Iris pigment epithelial cell (primary cell): Measurements from ENCODE around the gene CPSF4L.
"Not testable (repeated sequence)": the region's sequence is repeated elsewhere in the genome, so short reads cannot be mapped to it uniquely, and the experiment has no call there.

Source experiments
- DNase-seq: peaks from one replicate; pipeline ENCODE4 v3.0.0-alpha.2; 2011; ENCODE audit warnings: low read depth

CPSF4L gene

DNA sequence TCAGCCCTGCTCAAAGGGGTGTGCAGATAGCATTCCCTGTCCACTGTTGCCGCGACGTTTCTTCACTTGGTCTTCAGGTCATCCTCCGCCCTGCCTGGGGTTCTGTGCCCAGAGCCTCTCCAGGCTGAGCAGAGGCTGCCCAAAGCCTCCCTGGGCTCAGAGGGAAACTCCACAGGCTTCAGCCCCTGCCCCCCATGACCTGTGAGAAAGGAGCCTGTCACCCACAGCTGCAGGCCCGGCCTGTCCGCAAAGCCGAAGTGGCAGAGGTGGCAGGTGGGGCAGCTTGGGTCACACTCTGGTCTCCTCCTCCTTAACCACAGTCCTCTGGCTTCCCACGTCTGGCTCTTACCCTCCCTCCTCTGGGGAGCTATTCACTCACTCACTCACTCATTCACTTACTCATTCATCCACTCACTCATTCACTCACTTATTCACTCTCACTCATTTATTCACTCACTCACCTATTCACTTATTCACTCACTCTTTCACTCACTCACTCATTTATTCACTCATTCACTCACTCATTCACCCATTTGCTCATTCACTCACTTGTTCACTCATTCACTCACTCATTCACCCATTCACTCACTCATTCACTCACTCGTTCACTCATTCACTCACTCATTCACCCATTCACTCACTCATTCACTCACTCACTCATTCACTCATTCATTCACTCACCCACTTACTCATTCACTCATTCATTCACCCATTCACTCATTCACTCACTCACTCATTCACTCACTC lies 7.1 kb upstream of the CPSF4L start:
- DNase-seq: no peak

DNA sequence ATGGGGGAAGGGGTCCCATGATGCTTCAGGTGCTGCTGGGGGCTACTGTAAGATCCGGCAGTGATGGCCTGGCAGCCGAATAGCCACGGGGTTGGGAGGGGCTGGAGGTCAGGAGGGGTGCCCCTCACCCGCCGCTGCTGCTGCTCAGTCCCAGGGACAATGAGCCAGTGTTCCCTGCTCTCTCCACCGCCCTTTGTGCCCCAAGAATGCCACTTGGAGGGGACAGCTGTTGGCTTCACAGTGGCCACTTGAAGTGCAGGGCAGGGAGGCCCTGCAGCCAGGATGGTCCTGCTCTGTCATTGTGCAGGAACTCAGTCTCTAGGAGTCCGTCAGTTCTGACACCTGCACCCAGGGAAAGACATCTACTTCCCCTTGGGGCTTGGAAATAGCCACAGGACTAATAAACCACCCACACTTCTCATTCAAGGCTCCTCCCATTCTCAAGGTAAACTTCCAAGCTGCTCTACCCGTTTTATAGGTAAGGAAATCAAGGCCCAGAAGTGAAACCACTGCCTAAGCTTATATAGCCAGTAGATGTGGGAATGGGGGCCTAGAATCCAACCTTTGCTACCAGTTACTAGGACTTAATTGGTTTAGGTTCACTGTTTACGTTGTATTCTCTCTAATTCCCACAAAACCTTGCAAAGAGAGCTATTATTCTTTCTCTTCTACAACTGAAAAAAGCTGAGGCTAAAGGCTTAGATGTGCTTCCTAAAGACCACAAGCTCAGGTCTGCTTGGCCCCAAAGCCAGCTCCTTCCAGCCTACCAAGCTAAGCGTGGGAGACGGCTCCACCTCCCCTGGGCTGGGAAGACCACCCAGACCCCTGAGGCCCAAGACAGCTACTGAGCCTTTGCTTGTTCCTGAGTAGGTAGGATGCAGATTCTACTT lies 6.2 kb upstream of the CPSF4L start:
- DNase-seq: no peak

DNA sequence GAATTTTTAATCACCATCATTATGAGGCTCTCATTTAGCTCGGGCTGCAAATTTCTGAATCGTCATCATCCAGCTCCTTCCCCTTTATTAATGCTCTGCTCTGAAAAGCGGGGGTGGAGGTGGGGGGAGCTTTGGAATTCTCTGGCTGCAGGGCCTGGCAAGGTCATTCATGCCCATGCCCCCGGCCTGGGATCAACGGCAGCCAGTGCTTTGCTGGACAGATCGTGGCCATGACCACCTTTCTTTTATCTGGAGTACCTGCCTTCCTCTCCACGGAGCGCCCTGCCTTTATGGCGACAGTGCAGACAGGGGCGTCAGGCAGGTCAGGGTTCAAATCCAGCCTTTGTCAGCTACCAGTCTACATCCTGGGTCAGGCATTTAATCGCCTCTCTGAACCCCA lies 5.1 kb upstream of the CPSF4L start:
- no peak for DNase-seq

DNA sequence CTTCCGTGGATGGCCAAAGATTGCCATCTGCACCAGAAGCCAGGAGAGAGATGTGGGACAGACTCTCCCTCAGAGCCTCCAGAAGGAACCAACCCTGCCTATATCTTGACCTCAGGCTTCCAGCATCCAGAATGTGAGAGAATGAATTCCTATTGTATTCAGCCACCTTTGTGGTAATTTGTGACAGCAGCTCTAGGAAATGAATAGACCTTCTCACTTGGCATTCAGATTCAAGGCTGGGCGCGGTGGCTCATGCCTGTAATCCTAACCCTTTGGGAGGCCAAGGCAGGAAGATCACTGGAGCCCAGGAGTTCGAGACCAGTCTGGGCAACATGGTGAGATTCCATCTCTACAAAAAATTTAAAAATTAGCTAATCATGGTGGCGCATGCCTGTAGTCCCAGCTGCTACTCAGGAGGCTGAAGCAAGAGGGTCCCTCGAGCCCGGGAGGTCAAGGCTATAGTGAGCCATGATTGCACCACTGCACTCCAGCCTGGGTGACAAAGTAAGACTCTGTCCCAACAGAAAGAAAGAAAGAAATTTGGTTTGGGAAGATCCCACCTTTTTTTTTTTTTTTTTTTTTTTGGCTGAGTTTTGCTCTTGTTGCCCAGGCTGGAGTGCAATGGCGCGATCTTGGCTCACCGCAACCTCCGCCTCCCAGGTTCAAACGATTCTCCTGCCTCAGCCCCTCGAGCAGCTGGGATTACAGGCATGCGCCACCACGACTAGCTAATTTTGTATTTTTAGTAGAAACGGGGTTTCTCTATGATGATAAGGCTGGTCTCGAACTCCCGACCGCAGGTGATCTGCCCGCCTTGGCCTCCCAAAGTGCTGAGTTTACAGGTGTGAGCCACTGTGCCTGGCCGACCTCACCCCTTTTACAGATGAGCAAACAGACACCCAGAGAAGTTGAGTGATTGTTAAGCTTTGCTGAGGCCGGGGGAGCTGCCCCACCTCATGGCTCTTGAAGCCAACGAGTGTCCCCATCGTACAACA lies 4.3 kb upstream of the CPSF4L start:
- DNase-seq: no peak

DNA sequence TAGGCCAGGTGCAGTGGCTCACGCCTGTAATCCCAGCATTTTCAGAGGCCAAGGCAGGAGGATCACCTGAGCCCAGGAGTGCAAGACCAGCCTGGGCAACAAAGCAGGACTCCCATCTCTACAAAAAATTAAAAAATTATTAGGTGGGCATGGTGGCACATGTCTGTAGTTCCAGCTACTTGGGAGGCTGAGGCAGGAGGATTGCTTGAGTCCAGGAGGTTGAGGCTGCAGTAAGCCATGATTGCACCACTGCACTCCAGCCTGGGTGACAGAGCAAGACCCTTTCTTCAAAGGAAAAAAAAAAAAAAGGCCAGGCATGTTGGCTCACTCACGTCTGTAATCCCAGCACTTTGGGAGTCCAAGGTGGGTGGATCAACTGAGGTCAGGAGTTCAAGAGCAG lies 2.8 kb upstream of the CPSF4L start:
- DNase-seq: not testable (repeated sequence)

DNA sequence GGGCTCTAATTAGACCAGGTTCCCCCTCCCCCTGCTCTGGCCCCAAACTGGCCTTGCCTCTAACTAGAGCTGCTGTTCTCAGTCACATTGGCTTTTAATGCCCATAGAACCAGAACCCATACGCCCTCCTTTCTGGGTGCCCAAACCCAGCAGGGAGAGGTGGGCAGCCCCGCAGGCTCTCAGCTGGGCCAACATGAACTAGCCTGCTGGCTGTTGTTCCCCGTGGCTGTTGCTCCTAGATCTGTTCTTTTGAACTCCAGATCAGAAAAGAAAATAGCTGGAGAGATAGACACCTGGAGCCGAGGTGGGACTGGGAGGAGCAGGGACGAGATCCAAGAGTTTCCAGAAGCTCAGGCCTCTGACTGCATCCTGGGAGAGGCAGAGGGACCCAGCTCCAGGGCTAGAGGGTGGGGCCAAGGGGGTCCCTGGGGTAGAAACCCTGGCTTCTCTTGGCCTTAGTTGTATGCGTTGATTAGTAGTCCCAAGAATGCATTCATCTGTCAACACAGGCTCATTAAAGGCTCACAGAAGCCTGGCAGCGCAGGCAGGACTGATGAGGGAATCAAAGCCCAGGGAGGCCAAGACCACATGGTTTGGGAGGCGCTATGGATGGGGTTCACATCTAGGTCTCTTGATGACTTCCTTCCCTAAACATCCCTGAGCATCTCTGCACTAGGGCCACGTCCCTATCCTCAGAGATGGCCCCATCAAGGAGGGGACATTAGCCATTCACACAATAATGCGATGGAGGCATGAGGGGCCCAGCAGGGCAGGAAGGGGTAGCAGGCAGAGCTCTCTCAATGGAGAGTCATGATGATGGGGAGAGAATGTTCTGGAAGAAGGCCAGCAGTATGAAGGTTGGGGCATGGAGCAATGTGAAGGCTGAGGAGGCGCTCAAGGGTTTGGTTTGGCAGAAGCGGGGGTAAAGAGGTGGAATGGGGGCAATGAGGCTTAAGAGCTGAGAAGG lies 1.3 kb upstream of the CPSF4L start:
- no peak for DNase-seq

DNA sequence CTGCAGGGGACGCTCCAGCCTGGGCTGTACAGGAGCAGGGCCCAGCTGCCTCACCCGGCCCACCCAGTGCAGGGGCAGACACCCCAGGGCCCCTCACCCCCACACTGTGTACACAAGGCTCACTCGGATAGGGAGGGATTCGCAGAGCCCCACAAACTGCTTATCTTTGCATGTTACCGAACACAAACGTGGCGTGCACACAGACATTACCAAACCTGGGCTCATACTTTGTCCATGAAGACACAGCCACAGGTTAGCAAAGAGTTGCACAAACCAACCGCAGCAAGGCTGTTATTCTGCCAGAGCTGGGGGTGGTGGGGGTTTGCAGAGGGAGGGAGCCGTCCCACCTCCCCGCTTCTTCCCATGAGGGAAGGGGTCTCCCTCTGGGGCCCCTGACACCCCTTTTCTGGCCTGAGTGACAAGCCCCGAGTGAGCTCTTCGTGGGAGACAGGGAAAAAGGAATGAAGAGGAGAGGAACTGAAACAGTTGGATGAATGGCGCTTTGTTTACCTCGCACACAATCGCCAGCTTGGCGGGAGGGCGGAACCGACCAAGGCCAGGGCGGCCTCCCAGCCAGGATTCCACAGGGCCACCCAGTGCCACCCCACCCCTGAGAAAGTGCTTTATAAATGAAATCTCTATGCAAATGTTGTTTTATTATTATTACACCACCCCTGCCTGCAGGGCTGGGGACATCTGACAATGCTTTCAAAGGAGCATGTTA lies 434 bp upstream of the CPSF4L start:
- peak; percentile 23 for DNase-seq

DNA sequence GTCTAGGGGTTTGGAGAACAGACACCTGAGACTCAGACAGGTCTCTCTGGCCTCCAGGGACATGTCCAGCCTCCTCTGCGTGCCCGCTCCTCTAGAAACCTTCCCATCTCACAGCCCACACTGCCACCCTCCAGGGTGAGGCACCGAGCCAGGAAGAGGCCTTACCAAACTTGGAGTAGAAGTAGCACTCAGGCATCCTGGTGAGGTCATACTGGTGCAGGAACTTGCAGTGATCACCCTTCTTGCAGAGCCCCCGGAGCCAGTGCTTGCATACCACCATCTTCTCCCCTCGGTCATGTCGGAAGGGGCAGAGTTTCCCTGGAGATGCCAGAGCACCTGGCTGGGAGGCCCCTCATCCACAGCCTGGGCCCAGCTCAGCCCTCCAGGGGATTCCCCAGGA lies 4.2 kb downstream of the CPSF4L start:
- DNase-seq: no peak

DNA sequence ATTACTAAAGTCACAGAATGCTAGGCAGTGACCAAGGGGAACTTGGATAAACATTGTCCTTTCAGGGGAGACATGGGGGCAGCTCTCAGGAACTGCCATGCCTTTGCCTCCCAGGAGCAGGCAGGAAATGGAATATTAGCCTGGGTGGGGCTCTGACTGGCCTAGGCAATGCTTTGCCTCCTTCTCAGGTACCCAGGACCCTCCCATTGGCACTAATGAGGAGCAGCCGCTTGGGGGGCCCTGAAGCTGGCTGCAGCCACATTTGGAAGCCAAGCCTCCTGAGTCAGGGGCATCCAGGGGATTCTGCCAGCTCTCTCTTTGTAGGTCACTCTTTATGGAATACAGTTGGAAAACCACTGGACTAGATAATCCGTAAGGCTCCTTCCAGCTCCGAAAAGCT lies 5.5 kb downstream of the CPSF4L start:
- DNase-seq: no peak

DNA sequence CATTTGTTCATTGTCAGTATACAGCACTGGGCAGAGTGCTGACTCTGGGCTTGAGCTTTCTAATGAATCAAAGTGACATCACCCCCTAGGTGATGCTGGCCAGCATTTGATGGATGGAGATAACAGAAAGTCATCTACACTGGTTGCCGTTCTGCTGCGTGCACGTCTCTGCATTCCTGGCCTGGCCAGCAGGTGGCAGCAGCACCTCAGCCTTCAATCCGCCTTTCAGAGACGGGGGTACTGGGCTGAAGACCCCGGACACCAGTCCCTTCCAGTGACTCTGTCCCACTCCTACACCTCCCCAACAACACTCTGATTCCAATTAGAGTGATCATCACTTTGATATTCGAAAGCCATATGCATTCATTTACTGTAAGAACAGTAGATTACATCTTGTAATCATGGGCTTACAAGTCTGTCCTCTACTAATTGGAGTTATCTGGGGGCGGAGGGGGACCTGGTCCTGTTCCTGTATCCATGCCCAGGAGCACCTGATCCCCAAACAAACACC lies 6.0 kb downstream of the CPSF4L start:
- DNase-seq: peak; percentile 28

DNA sequence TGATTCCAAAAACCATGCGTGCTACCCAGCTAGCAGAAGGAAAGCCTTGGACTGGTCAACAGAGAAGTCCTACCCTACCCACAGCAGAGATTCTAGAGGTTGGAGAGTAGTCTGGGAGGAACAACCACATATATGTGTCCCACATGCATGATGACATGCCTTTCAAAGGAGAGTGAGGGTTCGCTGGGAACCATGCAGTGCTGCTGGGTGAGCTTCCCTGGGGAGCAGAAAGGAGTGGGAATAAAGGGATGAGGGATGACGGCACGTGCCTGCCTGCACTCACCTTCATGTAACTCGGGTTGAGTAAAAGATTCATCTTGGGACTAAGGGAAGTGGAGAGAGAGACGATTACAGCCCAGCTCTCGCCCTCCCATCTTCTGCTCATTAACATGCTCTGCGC lies 9.8 kb downstream of the CPSF4L start:
- DNase-seq: no peak

DNA sequence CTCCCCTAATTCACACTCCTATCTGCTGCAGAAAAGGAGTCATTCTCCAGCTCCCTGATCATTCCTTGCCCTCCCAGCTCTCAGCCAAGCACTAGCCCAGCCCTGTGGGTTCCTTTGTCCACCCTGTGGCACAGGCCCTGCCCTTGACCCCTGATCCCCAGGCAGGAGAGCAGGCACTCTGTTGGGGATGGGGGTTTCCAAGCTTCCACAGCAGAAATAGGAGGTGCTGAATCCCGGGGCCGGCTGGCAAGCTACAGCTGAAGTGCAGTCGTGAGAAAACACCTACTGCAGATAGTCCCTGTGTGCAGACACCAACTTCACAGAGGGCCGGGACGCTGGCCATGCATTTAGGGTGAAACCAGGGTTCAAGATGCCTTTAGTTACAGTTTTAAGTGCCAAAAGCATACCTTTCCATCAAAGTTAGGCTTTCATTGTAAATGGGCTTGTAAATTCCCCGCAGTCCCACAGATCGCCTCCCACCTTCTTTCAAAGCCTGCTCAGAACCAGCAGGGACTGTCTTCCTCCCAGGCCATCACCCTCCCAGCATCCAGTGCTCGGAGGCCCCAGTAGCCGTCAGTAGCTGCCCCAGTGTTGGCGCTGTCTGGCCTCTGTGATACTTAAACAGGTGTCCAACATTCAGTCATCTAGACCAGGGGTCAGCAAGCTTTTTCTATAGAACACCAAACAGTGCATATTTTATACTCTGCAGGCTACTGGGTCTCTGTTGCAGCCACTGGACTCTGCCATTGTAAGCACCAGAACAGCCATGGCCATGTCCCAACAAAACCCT lies 10.6 kb downstream of the CPSF4L start:
- no peak for DNase-seq

DNA sequence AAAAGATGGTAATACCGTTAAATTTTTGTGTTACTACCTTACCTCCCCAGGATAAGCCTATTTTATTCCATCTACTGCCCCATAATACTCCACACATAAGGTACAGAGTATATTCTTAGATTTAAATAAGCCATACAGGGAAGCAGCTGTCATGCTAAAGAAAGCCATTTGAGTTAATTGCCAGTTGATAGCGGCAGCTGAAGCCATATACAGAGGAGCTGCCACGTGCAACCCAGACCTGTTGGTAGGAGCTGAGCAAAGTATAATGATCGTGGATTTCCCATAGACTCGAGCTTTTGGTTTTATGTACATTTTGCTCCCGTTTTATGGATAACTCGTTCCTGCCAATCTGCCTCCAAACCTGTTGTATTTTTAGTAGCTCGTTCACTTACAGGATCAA lies 12.0 kb downstream of the CPSF4L start:
- DNase-seq: no peak

DNA sequence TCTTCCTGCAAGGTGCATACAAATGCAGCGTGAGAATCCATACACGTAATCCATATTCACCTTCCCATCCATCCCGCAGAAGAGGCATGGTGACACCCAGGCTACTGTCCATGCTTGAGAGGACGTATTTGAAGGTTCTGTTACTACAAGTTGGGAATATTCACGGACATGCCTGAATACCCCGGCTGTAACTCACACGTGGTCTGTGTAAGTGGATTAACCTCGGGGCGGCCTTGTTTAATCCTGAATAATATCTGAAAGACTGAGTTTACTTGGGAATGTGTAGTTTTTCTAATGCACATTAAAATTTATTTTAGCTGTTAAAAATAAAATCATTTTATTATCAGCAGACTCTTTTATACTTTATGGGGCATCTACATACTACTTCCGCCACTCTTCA lies 13.1 kb downstream of the CPSF4L start:
- no peak for DNase-seq

DNA sequence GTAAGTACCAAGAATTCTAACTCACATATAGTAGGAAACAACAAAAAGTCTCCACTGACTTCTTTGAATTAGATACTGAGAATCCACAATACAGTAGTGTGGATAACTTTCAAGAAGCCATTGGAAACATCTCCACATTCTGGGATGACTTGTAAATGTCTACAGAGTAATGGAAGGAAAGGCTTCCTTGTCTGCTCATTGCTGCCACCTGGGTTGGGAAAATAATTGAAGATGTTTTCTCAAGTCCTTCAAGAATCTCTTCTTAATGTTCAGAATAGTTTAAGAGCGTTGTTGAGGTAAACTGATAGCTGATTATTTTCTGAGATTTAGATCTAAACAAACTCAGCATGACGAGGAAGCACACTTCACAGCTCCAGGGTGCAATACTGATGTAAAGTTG lies 14.0 kb downstream of the CPSF4L start:
- no peak for DNase-seq

DNA sequence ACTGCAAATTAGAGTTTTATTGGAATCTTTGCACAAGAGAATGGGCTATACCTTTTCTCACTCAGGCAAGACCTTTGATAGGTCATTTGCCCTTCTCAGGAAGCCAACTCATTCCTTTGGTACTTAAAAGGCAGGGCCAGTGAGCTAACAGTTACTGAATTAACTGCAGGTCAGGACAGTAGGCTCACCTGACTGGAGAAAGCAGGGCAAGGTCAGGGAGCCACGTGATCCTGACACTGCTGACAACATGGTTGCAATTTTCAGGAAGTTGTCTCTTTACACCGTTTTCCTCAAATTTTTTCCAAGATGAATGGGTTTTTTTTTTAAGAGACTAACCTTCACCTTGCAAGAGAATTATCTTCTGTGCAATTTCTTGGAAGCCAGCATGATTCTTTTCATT lies 21.1 kb downstream of the CPSF4L start:
- no peak for DNase-seq

DNA sequence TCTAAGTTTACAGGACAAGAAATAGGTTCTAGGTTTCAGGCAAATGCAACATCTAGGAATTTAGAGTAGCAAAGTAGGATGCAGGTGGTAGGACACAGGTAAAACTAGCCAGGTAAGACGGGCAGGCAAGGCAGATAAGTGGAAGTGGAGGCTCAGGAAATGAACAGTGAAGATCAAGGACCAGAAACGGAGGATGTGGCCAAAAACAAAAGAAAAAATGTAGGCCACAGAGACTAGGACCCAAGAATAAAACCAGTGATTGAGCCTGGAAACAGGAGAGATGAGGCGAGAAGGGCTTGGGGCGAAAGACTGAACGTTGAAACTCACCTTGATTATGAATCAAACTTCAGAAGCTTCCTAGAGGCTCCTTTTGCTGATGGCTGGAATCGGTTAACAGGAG lies 24.0 kb downstream of the CPSF4L start:
- DNase-seq: no peak

DNA sequence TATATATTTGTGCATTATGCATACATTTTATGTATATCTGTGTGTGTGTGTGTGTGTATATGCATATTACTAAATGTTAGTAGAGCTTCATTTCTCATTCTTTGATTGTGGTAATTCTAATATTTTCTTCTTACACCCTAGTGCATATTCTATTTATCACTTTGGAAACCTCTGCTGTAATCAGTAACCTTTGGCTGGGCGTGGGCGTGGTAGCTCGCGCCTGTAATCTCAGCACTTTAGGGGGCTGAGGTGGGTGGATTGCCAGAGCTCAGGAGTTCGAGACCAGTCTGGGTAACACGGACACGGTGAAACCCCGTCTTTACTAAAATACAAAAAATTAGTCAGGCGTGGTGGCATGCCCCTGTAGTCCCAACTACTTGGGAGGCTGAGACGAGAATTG lies 26.9 kb downstream of the CPSF4L start:
- no peak for DNase-seq
